Measurements from ENCODE around the gene GRK2.
"Not testable (repeated sequence)": the region's sequence is repeated elsewhere in the genome, so short reads cannot be mapped to it uniquely, and the experiment has no call there.

GRK2 gene

GRCh38 chr11:67254798-67255197 lies 11.5 kb upstream of the GRK2 start:
- DNase-seq = no peak

GRCh38 chr11:67255353-67255752 lies 10.9 kb upstream of the GRK2 start:
- no peak for DNase-seq

DNA sequence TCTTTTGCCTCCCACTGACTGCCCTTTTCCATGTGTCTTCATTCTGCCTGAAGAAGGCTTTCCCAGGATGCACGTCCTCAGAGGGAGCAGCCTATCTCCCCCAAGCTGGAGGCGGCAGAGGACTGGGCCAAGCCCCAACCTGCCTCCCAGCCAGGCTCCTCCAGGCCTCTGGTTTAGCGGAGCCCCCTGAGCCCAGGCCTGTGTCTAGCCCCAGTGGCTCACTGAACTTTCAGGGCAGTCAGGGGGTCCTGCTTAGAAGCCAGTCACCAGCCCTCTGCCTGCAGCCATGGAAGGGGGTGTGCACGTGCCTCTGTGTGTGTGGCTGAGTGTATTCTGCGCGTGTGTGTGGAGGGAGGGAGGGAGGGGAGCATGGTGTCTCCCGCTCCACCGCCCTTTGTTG lies 10.4 kb upstream of the GRK2 start:
- no peak for DNase-seq

- no peak for DNase-seq
These were observed 9.7 kb upstream of the GRK2 start for GRCh38 chr11:67256477-67257135.

DNA sequence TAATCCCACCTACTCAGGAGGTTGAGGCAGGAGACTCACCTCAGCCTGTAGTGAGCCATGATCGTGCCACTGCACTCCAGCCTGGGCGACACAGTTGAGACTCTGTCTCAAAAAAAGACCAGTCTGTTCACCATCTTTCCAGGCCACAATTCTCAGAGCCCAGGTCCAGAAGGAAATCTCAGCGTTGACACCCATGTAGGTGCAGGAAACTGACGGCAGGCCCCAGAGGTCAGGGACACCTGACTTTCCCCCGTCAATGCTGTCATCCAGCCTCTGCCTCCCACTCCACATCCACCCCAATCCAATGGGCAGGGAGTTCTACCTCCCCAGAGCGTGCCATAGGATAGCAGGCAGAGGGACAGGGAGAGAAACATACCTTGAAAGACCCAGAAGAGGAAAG lies 5.9 kb upstream of the GRK2 start:
- DNase-seq = no peak

GRCh38 chr11:67260885-67261639 lies 5.2 kb upstream of the GRK2 start:
- not testable (repeated sequence) for DNase-seq

DNA sequence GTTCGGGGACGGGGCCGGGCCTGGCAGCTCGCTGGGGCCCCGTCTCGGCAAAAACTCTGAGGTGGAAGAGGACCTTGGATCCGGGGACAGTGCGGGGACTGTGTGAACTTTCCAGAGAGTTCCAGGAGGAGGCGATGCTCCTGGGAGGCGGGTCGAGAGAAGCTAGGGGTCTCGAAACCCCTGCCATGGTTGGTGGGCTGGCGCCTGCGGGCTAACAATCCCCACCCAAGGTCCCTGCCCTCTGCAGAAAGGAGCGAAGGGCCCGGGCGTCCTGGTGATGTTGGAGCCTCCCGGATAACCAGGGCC lies 4.7 kb upstream of the GRK2 start:
- DNase-seq = no peak

DNA sequence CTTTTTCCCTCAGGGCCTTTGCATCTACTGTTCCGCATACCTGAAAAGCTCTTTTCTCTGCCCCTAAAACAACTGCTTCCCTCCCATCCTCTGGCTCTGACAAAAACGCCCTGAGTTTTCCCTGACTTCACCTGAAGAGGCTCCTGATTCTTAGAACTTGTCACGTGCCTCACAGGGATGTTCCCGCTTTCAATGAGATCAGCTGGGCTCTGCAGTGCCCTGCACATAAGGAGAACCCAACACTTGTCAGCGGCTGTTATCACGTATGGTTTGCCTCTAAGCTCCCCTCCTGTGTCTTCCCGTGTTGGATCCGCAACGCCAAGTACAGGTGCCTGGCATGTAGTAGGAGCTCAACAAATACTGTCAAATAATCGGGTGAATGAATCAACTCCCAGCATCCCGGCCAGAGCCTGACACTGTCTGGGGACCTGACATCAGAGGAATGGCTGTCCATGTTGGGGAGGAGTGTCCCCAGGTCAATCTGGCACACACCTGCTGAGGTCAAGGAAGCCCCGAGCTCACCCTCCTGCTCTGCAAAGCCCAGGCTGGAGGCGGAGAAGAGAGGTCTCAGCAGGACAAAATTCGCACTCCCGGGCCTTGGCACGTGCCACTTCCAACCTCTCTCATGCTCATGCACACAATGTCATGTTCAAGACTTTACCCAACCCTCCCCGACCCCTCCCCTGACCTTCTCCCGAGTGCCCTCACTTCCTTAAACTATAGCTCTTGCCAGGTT lies 4.2 kb upstream of the GRK2 start:
- DNase-seq = no peak

- peak; percentile 42 to 59 (median 57) for DNase-seq
These were observed 3.3 kb upstream of the GRK2 start for GRCh38 chr11:67262731-67263675.

GRCh38 chr11:67264260-67264659 lies 2.0 kb upstream of the GRK2 start:
- DNase-seq = no peak

- no peak for DNase-seq
These were observed 1.2 kb upstream of the GRK2 start for GRCh38 chr11:67264877-67265632.

DNA sequence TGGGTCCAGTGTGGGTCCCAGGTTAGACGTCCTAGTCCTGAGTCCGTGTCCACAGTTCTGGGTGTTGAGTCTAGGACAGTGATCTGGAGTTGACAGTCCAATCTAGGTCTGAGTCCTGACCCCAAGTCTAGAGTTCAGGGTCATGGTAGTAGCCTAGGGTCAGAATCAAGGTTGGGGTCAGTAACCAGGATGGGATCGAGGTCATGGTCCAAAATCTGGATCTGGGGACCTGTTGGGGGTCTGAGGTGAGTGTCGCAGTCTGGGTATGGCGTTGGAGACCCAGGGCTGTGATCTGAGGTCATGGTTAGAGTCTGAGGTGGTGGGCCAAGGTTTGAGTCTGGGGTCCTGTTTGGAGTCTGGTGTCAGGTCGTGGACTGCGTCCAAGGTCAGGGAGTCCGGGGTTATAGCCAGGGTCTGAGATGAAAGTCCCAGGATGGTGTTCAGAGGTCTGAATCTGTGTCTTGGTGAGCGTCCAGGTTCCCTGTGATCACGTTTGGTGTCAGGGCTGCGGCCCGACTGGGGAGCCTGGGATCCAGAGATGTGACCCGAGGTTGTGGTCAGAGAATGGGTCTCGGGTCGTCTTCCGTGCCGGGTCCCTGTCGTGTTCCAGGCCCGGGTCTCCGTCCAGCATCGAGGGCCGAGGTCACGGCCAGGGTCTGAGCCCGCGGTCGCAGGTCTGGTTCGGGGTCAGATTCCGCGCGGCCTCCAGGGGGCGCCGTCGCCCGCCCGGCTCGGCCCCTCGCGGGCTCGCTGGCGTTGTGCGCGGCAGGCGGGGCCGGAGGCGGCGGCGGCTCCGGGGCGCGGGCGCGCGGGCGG lies 432 bp upstream of the GRK2 start:
- peak; percentile 65 to 74 (median 70) for DNase-seq

DNA sequence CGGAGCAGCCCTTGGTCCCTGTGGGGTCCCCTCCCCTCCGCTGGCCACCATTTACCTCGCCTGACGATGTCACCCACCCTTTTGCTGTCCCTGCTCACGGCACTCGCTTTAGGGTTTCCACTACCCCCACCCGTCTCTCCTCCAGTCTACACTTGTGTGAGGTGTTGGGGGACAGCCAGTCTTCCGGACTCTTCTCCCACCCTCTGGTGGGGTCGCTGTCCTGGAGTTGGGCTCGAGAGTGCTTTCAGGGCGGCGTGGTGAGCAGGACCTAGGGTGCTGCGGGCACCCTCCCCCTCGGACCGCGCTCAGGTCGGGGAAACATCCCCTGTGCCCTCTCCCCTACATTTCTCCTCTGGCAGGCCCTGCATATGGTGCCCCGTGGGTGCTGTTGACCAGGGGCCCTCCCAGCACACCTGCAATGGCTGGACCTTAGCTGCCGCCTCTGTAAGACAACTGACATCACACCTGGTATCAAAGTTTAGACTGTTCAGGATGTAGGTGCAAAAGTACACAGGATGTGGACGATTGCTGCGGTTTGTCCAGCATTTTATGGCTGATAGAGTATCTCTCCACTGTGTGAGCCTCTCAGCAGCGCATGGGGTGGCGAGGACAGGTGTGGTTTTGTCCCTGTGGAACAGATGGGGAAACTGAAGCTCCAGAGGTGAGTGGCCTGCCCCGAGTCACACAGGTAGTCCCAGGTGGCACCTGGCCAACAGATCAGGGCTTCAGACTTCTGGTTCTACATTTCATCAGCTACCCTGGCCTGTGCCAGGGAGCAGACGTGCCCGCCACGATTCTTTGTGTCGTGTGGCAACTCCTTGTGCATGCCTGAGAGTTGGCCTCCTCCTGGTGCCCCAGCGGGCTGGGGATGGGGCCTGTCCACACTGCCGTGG lies 1.2 kb downstream of the GRK2 start:
- DNase-seq = no peak

DNA sequence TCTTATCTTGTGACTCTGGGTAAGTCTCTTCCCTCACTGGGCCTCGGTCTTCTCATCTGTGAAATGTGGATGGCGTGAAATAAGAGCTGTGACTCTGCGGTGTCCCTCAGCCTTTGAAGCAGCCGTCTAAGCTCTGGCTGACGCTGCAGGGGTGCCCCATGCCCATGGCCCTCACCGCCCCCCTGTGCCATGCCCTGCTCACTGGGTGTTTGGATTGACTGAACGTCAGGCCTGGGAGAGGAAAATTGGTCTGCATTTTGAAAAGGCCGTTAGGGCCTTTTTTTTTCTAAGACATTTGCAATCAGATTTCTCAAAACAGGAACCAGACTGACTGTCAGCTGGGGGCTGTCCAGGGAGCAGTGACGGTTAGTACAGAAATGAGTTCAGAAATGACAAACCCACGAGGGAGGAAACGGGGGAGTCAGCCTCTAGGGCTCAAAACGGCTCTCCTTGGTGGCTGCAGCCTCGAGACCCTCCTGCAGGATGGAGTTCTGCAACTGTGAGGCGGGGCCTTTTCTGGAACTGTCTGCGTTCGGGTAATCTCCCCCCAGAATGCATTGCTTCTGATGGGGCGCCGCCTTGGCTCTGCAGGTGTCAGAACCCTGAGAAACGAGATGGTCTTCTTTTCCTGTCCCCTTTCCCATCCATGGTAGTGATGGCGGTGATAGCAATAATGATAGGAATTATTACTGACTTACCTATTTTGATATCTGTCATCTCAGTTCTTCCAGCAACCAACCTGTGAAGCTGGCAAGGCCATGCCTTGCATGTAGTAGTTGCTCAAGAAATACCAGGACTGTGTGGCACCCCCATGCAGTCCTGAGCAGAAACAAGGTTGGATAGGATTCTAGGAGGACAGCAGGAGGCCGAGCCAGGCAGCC lies 2.0 kb downstream of the GRK2 start:
- peak in 1 of 4 experiments; percentile 41 for DNase-seq

DNA sequence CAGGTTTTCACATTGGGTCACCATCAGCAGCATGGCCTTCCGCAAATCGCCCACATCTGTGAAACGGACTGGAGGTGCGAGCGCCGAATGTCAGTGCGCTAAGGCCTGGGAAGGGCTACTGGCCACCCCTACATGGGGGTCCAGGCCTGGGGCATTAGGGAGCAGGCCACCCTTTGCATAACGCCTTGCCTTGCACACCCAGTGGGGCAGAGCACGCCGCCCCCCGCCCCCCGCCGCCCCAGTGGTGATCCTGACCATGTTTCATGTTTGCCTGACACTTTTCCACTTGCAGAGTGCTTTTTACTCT lies 2.6 kb downstream of the GRK2 start:
- DNase-seq = no peak

GRCh38 chr11:67269401-67270255 lies 3.4 kb downstream of the GRK2 start:
- DNase-seq = no peak

DNA sequence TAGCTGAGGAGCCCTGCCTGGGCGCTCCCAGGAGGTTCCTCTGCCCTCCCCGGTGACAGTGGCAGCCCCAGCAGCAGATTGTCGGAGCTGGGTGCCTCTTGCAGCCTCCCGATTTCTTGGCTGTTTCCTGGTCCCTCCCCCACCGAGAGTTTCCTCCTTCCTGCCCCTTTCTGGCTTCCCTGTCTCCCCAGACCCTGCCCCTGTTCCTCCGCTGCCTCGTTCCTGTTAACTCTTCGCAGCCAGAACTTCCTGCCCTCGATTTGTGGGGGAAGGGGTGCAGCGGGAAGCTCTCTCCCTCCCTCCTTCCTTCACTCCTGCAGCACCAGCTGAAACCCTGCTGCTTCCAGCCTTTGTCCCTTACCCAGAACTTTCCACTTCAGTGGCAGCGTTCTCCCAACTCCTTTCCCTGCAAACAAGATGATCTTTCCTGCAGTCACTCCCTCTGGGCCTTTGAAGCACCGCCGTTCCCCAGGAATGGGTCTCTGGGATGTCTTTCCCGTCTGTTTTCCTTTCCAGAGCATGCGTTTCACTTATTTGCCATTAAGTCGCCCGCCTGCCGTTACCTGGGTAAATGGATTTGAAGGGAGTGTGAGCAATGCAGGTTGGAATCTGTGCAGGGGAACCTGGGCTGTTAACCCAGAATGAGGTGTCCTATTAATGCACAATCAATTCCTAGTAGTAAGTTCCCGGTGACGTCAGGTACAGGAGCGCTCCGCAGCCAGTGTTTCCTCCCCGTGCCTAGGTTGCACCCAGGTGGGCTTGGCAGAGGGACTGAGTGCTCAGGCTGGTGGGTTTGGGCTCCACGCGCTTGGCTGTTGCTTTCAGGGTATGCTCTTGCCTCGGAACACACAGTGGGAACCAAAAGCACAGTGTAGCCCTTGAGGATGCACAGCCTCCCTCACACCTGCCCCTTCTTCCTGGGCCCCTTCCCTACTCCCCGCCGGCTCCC lies 4.3 kb downstream of the GRK2 start:
- no peak for DNase-seq

Data from activated CD4-positive, CD25-positive, alpha-beta regulatory T cell (primary cell).